DMS 273 (cell line): Measurements from ENCODE around the gene CDR2L.
"Not testable (repeated sequence)": the region's sequence is repeated elsewhere in the genome, so short reads cannot be mapped to it uniquely, and the experiment has no call there.

Experiments
- DNase-seq: peaks from one replicate; lab custom pipeline; 2025; ENCODE audit not compliant: unreplicated experiment; lab: John Stamatoyannopoulos, UW

CDR2L gene

GRCh38 chr17:75036643-75037268, 49.3 kb downstream of the CDR2L start:
- peak; percentile 39 for DNase-seq

DNA sequence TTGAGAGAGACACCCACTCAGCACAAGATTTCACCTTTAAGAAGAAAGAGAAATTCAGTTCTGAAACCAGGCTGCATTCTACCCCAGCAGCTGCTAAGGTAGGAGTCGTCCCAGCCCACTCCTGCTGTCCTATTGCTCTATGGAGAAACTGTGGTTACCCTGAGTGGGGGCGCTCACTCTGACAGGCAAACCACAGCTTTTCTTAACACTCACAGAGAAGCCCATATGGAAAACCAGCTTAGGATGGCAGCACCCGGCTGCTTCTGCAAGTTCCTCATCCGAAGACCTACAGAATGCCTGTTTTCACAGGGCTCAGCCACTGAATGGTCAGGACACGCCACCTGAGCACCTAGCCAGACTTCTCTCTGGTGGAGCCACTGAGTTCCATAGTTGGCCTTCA, 51.8 kb downstream of the CDR2L start:
- no peak for DNase-seq

- DNase-seq, result no peak
Observed at GRCh38 chr17:75041656-75042280, 54.3 kb downstream of the CDR2L start.

DNA sequence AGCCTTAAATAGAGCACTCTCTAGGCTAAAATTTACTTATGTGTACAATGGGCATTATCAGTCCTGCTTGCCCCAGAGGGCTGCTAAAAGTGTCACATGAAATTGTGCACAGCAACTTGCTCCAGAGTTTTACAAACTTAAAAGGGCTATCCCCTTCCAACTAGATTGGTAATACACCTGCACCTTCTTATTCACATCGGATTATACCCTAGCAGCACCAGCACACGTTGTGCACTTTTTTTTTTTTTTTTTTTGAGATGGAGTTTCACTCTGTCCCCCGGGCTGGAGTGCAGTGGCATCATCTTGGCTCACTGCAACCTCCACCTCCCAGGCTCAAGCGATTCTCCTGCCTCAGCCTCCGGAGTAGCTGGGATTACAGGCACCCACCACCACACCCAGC, 56.4 kb downstream of the CDR2L start:
- not testable (repeated sequence) for DNase-seq

- DNase-seq, result no peak
Observed at GRCh38 chr17:75044716-75045115, 57.3 kb downstream of the CDR2L start.

DNA sequence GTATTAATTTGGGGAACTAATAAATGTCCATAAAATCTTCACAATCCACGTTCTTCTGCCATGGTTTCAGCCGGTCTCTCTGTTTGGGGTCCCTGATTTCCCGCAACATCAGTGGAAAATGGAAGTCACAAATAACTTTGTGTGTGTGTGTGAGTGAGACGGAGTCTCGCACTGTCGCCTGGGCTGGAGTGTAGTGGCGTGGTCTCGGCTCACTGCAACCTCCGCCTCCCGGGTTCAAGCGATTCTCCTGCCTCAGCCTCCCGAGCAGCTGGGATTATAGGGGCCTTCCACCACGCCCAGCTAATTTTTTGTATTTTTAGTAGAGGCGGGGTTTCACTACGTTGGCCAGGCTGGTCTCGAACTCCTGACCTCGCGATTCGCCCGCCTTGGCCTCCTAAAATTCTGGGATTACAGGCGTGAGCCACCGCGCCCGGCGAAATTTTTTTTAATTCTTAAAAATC, 58.5 kb downstream of the CDR2L start:
- not testable (repeated sequence) for DNase-seq

GRCh38 chr17:75046407-75047289, 59.2 kb downstream of the CDR2L start, which contains the start of the genes ATP5PD and KCTD2:
TSS of gene ATP5PD (minus strand) at chr17:75046969. CDS start at chr17:75042650, 4,319 bp downstream.
TSS of gene KCTD2 (plus strand) at chr17:75047225. CDS start at chr17:75047251, 26 bp downstream.
- DNase-seq, result peak; percentile 99

DNA sequence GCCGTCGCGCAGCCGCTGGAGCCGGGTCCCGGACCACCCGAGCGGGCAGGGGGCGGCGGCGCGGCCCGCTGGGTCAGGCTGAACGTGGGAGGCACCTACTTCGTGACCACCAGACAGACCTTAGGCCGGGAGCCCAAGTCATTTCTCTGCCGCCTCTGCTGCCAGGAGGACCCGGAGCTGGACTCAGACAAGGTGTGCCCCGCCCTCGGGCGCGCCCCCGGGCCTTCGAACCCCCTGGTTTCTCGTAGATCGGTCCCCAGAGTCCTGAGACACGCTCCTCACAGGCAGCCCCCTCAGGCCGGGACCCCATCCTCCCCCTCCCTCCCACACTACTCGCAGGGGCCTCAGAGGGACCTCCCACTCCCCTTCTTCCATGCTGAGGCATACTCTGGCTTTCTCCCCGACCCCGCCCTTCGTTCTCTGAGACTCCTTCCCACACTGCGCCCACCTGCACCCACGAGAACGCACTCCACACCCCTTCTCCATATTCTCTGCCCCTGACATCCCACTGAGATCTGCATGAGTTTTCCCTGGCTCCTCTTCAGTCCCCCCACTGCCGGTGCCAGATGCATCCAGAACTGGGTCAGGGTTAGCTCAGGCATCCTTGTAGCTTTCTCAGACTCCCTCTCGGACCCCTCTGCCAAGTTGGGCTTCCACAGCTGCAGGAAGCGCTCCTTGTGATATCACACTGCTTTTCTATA, 60.1 kb downstream of the CDR2L start:
- peak; percentile 51 for DNase-seq

DNA sequence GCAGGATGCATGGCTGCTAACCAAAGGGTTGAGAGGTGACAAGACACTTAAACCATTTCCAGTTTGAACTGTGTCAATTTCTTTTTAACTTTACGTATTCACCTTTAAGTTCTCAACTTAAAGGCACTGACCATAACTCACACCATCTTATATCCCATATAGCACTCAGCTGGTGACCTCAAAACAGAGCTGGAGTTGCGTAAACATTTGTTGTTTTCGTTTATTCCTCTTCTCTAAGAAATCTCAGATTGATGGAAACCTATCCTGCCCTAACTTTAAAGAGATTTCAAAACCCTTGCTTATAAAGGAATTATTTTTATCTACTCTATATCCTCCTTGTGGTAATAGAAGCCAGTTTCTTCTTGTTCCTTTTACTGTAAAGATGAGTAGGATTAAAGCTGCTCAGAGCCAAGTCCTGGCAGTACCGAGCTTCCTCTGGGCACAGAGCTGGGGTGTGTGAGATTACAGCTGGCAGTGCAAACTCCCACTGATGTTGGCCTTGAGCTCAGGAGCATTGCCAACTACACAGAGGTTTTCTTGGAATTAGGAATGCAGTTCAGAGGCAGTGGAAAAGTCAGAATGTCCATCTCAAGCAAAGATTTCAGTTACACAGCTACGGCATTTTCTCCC, 60.9 kb downstream of the CDR2L start:
- peak; percentile 29 for DNase-seq

DNA sequence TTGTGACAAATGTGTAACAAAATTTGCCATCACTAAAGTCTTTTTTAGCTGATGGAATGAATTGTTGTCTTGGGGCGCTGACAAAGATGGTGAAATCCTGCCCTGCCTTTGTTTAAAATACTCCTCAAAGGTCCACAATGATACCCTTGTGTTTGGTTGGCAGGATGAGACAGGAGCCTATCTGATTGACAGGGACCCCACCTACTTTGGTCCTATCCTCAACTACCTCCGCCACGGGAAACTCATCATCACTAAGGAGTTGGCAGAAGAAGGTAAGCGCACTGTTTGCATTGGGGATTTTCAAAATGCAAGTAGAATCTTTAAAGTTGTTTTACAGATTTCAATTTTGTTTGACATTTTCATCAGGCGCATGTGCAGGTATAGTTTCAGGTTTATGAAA, 61.6 kb downstream of the CDR2L start:
- DNase-seq, result no peak

DNA sequence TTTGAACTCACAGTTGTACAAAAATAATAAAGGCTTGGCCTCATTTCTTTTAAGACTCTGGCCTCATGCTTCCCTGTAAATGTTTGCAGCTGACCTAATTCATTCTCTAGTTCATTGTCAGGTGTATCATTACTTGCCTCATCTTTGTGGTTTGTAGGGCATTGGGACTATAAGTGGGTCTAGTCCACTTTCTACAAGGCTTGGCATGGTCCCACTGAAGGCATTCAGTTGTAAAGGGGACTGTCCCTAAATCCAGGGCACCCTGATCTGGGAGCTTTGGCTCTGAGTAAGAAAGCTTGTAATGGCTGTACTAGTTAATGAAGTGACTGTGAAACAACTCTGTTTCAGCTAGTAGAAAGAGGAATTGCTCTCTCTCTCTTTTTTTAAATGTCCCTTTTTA, 62.3 kb downstream of the CDR2L start:
- DNase-seq, result no peak

DNA sequence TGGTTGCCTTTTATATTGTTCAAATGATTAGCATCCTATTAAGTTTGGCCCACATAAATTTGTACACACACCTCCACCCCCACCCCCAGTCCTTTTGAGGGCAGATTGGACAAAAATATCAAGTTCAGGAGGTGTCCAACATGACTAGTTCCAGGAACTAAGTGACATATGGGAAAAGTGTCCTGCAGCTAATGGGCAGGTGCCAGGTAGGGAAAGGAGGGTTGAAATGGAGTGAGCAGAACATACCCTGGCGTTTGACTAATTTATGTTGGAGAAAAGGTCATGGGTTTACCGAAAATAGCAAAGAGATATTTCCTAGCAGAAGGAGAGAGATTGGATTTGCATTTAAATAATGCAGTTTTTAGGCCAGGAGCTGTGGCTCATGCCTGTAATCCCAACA, 64.5 kb downstream of the CDR2L start:
- no peak for DNase-seq
